Body of pancreas (tissue), 4 donors: ENCODE data around the gene NPAS2.

Experiments
- CTCF ChIP-seq, 7 experiments: fragments of 450-650 bp in 4 of 7; fragments of 200-600 bp in 3 of 7; sonication (generic) in 3 of 7; IDR thresholded peaks; one replicate each; pipeline ENCODE4 v1.5.1; 2016 to 2019; ENCODE audit warnings: antibody characterized with exemption in 7 of 7
- POLR2A ChIP-seq, 3 donors: fragments of 450-650 bp; IDR thresholded peaks; one replicate each; pipeline ENCODE4 v1.6.1; 2016; ENCODE audit warnings: antibody characterized with exemption in 3 of 3, mild to moderate bottlenecking in 2 of 3

DNA sequence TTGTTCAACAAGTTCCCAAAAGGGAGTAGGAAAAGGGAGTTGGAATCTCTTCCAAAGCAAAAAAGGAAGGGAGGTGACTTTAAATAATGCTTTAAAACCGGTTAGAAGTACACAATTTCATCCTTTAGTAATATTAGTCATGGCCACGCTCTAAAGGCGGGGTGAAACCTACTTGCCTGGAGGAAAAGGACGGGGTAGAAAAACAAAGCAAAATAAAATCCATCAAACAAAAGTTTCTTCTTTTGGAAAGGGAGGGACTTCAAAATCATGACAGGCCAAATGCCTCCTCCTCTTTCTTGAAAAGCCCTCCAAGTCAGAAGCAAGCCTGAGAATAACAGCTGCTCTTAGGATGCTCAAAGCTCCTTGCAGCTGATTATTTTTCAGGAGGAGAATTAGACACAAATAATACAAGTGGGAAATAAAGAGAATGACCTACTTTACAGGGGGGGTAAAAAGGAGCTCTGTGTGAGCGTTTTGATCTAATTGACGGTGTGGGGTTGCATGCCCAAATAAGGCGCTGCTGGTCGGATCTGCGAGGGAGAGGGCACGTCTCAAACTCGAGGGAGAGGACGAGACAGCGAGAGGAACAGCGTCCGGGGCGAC is 1.8 kb upstream of the NPAS2 start:
- TF ChIP-seq CTCF (IDR thresholded peaks at IDR 0.05) (no peak), POLR2A (IDR thresholded peaks at IDR 0.05) (no peak)
